Measurements from ENCODE around the gene ADGRF3. TPM values are rescaled to one million over a fixed set of nuclear protein-coding genes. Genes with fewer than 3 reads are reported as not detected.

The ADGRF3 gene
- total RNA-seq, 1 donor from 2014 or later, result 2.3 TPM

DNA sequence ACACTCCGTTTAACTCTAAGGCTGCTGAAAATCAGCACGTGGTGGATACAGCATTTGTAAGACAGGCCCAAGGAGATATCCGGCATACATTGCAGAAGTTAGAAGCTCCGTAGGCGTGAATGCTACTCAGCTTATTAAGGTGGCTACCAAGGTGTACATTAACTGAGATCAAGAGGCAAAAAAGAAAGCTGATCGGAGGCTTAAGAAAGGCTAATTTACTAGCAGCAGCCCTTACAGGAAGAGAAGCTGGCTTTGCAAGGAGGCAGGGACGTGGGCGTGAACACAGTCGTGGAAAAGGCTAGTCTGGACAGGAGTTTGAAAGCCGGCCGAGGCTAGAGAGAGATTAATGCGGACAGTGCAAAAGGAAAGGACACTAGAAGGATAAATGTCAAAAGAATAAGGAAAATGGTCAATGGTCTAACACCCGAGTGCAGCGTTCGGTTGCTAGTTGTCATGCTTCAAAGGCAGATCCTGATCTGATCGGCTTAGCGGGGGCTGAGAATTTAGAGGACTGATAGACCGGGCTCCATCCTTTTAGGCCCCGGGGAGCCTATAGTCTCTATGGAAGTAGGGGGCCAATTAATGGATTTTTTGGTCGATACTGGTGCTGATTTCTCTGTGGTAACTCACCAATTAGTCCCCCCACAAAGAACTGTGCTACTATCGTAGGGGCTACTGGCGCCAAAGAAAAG is 46.2 kb downstream of the ADGRF3 start:
- intact Hi-C loops (cut with micrococcal nuclease), result no loop called here
- H3K4me3 Mint-ChIP-seq, result no peak overlapping the region
- DNase-seq (ENCODE audit: low spot score), result no peak
- no peaks in the 10 kb centered on the region for H3K9me3 Mint-ChIP-seq
- peaks cover 39% of the 10 kb centered on the region for H3K27me3 Mint-ChIP-seq (ENCODE audit: insufficient read depth)
- H3K4me1 Mint-ChIP-seq (ENCODE audit: low read depth), result no peaks in the 10 kb centered on the region
- H3K36me3 Mint-ChIP-seq (ENCODE audit: low read depth), result no peaks in the 10 kb centered on the region
- no peak overlapping the region for H3K27ac Mint-ChIP-seq

DNA sequence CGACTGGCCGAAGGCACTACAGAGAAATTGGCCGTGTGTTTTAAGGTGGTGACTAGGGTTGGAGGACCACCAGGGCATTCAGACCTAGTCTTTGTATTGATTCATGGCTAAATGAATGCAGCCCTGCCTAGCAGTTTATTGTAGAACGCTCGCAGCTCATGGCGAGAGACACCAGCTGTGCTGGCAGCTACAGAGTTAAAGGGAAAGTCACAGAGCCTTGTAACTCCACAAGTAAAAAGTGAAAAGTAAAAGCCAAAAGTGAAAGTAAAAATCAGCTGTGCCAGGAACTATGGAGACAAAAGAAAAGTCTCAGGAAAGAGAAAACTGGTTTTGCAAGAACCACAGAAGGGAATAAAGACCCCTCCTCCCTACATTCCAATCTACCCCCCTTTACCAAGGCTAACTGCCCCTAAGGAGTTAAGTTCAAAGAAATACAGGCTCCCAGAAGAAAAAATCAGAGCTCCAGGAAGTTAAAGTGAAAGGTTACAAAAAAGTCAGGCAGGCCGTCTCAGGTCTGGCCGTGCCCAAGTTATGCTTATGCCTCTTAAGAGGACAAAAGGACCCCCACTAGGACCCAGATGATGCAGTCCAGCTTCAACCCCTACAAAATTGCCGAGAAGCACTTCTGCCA is 47.0 kb downstream of the ADGRF3 start:
- Mint-ChIP-seq H3K4me1 (ENCODE audit: low read depth) (no peaks in the 10 kb centered on the region), H3K27me3 (ENCODE audit: insufficient read depth) (peaks cover 40% of the 10 kb centered on the region), H3K9me3 (no peaks in the 10 kb centered on the region), H3K27ac (no peak overlapping the region), H3K4me3 (no peak overlapping the region), H3K36me3 (ENCODE audit: low read depth) (no peaks in the 10 kb centered on the region)
- intact Hi-C loops (cut with micrococcal nuclease), result loop anchor here (2.0 kb wide), 2 partner anchors 31 to 55 kb away; partner anchors contain the start of genes HADHA and HADHB
- DNase-seq (ENCODE audit: low spot score), result no peak

GRCh38 chr2:26298638-26299393 is 47.8 kb downstream of the ADGRF3 start:
- Mint-ChIP-seq H3K27me3 (ENCODE audit: insufficient read depth) (peaks cover 36% of the 10 kb centered on the region), H3K27ac (no peak overlapping the region), H3K4me3 (no peak overlapping the region), H3K9me3 (no peaks in the 10 kb centered on the region), H3K36me3 (ENCODE audit: low read depth) (no peaks in the 10 kb centered on the region), H3K4me1 (ENCODE audit: low read depth) (no peaks in the 10 kb centered on the region)
- intact Hi-C loops (cut with micrococcal nuclease), result loop anchor here (2.0 kb wide), 2 partner anchors 32 to 54 kb away; partner anchors contain the start of genes HADHA and HADHB
- DNase-seq (ENCODE audit: low spot score), result no peak

GRCh38 chr2:26298286-26298637 is 48.3 kb downstream of the ADGRF3 start:
- H3K36me3 Mint-ChIP-seq (ENCODE audit: low read depth), result no peaks in the 10 kb centered on the region

GRCh38 chr2:26297061-26297460 is 49.5 kb downstream of the ADGRF3 start:
- no peak overlapping the region for H3K27ac Mint-ChIP-seq
- no peaks in the 10 kb centered on the region for H3K36me3 Mint-ChIP-seq (ENCODE audit: low read depth)
- H3K27me3 Mint-ChIP-seq (ENCODE audit: insufficient read depth), result peaks cover 31% of the 10 kb centered on the region
- no peak for DNase-seq (ENCODE audit: low spot score)
- intact Hi-C loops (cut with micrococcal nuclease), result no loop called here
- no peak overlapping the region for H3K4me3 Mint-ChIP-seq
- H3K9me3 Mint-ChIP-seq, result no peaks in the 10 kb centered on the region
- no peaks in the 10 kb centered on the region for H3K4me1 Mint-ChIP-seq (ENCODE audit: low read depth)

More at GRCh38 chr2:26298286-26298637, 48.3 kb downstream of the ADGRF3 start:
- no peak overlapping the region for H3K27ac Mint-ChIP-seq
- H3K27me3 Mint-ChIP-seq (ENCODE audit: insufficient read depth), result peaks cover 36% of the 10 kb centered on the region
- intact Hi-C loops (cut with micrococcal nuclease), result loop anchor here (2.0 kb wide), 2 partner anchors 33 to 53 kb away; partner anchors contain the start of genes HADHA and HADHB
- H3K9me3 Mint-ChIP-seq, result no peaks in the 10 kb centered on the region
- no peak for DNase-seq (ENCODE audit: low spot score)
- no peaks in the 10 kb centered on the region for H3K4me1 Mint-ChIP-seq (ENCODE audit: low read depth)
- no peak overlapping the region for H3K4me3 Mint-ChIP-seq

DNA sequence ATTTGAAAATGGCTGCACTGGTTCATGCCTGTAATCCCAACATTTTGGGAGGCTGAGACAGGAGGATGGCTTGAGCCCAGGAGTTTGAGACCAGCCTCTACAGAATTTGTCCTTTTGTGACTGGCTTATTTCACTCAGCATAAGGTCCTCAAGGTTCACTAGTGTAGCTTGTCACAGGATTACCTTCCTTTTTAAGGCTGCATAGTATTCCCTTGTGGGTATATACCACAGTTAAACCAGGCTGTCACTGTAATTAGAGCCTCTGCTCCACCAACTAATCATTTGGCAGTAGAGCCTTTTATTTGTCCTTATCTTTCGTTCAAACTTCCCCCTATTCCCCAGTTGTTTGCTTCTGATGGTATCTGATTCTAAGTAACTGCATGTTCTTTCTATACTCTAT is 51.1 kb downstream of the ADGRF3 start:
- no peak overlapping the region for H3K4me3 Mint-ChIP-seq
- no peak overlapping the region for H3K27ac Mint-ChIP-seq
- H3K36me3 Mint-ChIP-seq (ENCODE audit: low read depth), result peaks cover 3% of the 10 kb centered on the region
- DNase-seq (ENCODE audit: low spot score), result no peak
- no peaks in the 10 kb centered on the region for H3K4me1 Mint-ChIP-seq (ENCODE audit: low read depth)
- H3K9me3 Mint-ChIP-seq, result no peaks in the 10 kb centered on the region
- intact Hi-C loops (cut with micrococcal nuclease), result no loop called here
- H3K27me3 Mint-ChIP-seq (ENCODE audit: insufficient read depth), result peaks cover 21% of the 10 kb centered on the region

GRCh38 chr2:26292646-26293045 is 53.9 kb downstream of the ADGRF3 start:
- Mint-ChIP-seq H3K27ac (no peak overlapping the region), H3K27me3 (ENCODE audit: insufficient read depth) (peaks cover 21% of the 10 kb centered on the region), H3K4me1 (ENCODE audit: low read depth) (no peaks in the 10 kb centered on the region), H3K36me3 (ENCODE audit: low read depth) (peaks cover 8% of the 10 kb centered on the region), H3K9me3 (no peaks in the 10 kb centered on the region), H3K4me3 (no peak overlapping the region)
- intact Hi-C loops (cut with micrococcal nuclease), result no loop called here
- no peak for DNase-seq (ENCODE audit: low spot score)

DNA sequence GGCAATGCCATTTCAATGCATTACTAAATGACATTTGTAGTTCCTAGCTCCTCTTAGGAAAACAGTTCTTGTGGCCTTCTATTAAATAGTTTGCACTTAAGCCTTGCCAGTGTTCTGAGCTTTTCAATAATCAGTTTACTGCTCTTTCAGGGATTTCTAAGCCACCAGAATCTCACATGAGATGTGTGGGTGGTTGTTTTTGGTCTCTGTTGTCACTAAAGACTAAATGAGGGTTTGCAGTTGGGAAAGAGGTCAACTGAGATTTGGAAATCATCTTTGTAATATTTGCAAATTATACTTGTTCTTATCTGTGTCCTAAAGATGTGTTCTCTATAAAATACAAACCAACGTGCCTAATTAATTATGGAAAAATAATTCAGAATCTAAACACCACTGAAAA is 56.6 kb downstream of the ADGRF3 start:
- no peak for DNase-seq (ENCODE audit: low spot score)
- Mint-ChIP-seq H3K9me3 (no peaks in the 10 kb centered on the region), H3K4me1 (ENCODE audit: low read depth) (no peaks in the 10 kb centered on the region), H3K36me3 (ENCODE audit: low read depth) (peaks cover 16% of the 10 kb centered on the region), H3K27me3 (ENCODE audit: insufficient read depth) (peaks cover 2% of the 10 kb centered on the region), H3K4me3 (no peak overlapping the region), H3K27ac (no peak overlapping the region)
- intact Hi-C loops (cut with micrococcal nuclease), result no loop called here

- no peaks in the 10 kb centered on the region for H3K27me3 Mint-ChIP-seq (ENCODE audit: insufficient read depth)
- no peak overlapping the region for H3K4me3 Mint-ChIP-seq
- H3K4me1 Mint-ChIP-seq (ENCODE audit: low read depth), result no peaks in the 10 kb centered on the region
- DNase-seq (ENCODE audit: low spot score), result no peak
- peaks cover 30% of the 10 kb centered on the region for H3K36me3 Mint-ChIP-seq (ENCODE audit: low read depth)
- intact Hi-C loops (cut with micrococcal nuclease), result no loop called here
- H3K27ac Mint-ChIP-seq, result no peak overlapping the region
- H3K9me3 Mint-ChIP-seq, result no peaks in the 10 kb centered on the region
Observed at GRCh38 chr2:26285931-26286330, 60.7 kb downstream of the ADGRF3 start.

DNA sequence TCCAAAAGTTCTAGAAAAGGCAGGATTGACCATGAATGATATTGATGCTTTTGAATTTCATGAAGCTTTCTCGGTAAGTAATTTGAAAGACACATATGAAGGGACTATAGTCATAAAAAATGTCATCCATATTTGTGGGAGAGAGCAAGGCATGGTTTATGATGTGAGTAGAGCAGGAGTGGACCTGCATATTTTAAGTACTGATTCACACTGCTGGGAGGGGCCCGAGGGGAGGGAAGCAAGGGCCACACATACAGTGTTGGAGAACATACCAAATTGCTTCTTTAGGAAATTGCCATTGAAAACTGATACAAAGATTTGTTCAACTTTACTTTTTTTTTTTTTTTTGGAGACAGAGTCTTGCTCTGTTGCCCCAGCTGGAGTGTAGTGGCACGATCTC is 62.5 kb downstream of the ADGRF3 start:
- Mint-ChIP-seq H3K9me3 (no peaks in the 10 kb centered on the region), H3K27ac (no peak overlapping the region), H3K27me3 (ENCODE audit: insufficient read depth) (no peaks in the 10 kb centered on the region), H3K36me3 (ENCODE audit: low read depth) (peaks cover 33% of the 10 kb centered on the region), H3K4me1 (ENCODE audit: low read depth) (no peaks in the 10 kb centered on the region), H3K4me3 (no peak overlapping the region)
- intact Hi-C loops (cut with micrococcal nuclease), result no loop called here
- no peak for DNase-seq (ENCODE audit: low spot score)

DNA sequence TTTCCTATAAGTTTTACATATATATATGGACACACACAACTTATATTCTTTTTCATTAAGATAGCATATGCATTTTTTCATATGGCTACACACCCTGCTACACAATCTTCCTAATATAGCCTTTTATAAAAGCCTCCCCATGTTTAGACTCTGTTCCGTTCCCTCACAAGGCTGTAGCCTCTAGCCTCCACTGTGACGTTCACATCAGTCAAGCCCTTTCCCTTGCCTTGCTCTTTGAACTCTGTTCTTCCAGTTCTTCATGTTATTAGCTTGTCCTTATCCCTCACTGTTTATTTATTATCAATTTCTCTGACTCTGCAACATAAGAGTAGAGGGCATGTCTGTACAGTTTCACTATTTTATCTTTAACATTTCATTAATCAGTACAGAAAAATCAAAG is 63.0 kb downstream of the ADGRF3 start:
- no peaks in the 10 kb centered on the region for H3K4me1 Mint-ChIP-seq (ENCODE audit: low read depth)
- intact Hi-C loops (cut with micrococcal nuclease), result no loop called here
- H3K36me3 Mint-ChIP-seq (ENCODE audit: low read depth), result peaks cover 39% of the 10 kb centered on the region
- no peaks in the 10 kb centered on the region for H3K9me3 Mint-ChIP-seq
- DNase-seq (ENCODE audit: low spot score), result no peak
- H3K4me3 Mint-ChIP-seq, result no peak overlapping the region
- no peak overlapping the region for H3K27ac Mint-ChIP-seq
- no peaks in the 10 kb centered on the region for H3K27me3 Mint-ChIP-seq (ENCODE audit: insufficient read depth)

- H3K4me1 Mint-ChIP-seq (ENCODE audit: low read depth), result no peaks in the 10 kb centered on the region
- DNase-seq (ENCODE audit: low spot score), result no peak
- no peaks in the 10 kb centered on the region for H3K9me3 Mint-ChIP-seq
- no peaks in the 10 kb centered on the region for H3K27me3 Mint-ChIP-seq (ENCODE audit: insufficient read depth)
- no peak overlapping the region for H3K4me3 Mint-ChIP-seq
- intact Hi-C loops (cut with micrococcal nuclease), result no loop called here
- no peak overlapping the region for H3K27ac Mint-ChIP-seq
- peaks cover 36% of the 10 kb centered on the region for H3K36me3 Mint-ChIP-seq (ENCODE audit: low read depth)
Observed at GRCh38 chr2:26281226-26281625, 65.4 kb downstream of the ADGRF3 start.

DNA sequence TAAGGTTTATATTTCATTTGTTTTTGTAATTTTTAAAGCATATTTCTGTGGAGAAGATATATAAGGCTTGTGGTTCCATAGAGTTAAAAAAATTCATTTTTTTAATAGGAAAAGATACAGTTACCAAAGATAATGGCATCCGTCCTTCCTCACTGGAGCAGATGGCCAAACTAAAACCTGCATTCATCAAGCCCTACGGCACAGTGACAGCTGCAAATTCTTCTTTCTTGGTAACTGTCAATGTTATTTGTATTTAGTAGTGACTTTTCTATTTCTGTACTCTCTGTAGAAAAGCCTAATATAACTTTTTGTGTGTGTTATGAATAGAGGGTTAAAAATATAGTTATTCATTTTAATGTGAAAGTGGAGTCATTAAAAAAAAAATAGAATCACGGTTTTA is 66.7 kb downstream of the ADGRF3 start:
- Mint-ChIP-seq H3K9me3 (no peaks in the 10 kb centered on the region), H3K36me3 (ENCODE audit: low read depth) (peaks cover 33% of the 10 kb centered on the region), H3K4me1 (ENCODE audit: low read depth) (no peaks in the 10 kb centered on the region), H3K27ac (no peak overlapping the region), H3K27me3 (ENCODE audit: insufficient read depth) (no peaks in the 10 kb centered on the region), H3K4me3 (no peak overlapping the region)
- DNase-seq (ENCODE audit: low spot score), result no peak
- intact Hi-C loops (cut with micrococcal nuclease), result no loop called here

All from activated T-helper 1 cell treated with anti-CD3 and anti-CD28 coated beads, Interleukin-12 subunit alpha, Interleukin-12 subunit beta, Interleukin-2, Interleukin-4 antibody, amounts not matched to agents 30 ng/mL and 10 ng/mL and 1 ng/mL, durations not matched to agents 14 hours and 24 hours and 36 hours (primary cell).